Adrenal gland (tissue), 5 donors: ENCODE measurements around the gene UBE2L3.
A peak's percentile ranks its signal among the peaks of the same experiment; 100 is the strongest.

Experiments used
- CTCF ChIP-seq, 6 experiments: fragments of 450-650 bp in 4 of 6; fragments of 200-600 bp in 2 of 6; sonication (generic) in 1 of 6; IDR thresholded peaks; 1 replicate in 5 of 6; 2 replicates in 1 of 6; pipeline versions ENCODE4 v1.5.1 to v1.8.0; 2016 to 2021; ENCODE audit warnings: antibody characterized with exemption in 6 of 6, mild to moderate bottlenecking in 2 of 6, moderate library complexity in 1 of 6
- POLR2A ChIP-seq, 2 donors: fragments of 450-650 bp; IDR thresholded peaks; one replicate each; pipeline ENCODE4 v1.6.1; 2017; ENCODE audit warnings: antibody characterized with exemption in 2 of 2, mild to moderate bottlenecking in 2 of 2, moderate library complexity in 1 of 2
- donor health status: DM: no; HTN: no; CAD: no.

GRCh38 chr22:21657360-21658032, 90.0 kb downstream of the UBE2L3 start:
- TF ChIP-seq CTCF (IDR thresholded peaks at IDR 0.05) (peak in 2 of 6 experiments; percentile 23 to 24), POLR2A (IDR thresholded peaks at IDR 0.05) (no peak)
